Astrocyte (in vitro differentiated cells and primary cell): ENCODE measurements around the gene SCYL3.

Experiments used
- CTCF ChIP-seq: IDR thresholded peaks from 2 replicates; pipeline ENCODE4 v1.5.1; 2011; ENCODE audit warnings: low read depth, mild to moderate bottlenecking, inconsistent platforms, low read length, moderate library complexity; ENCODE audit not compliant: insufficient read depth
- EZH2 ChIP-seq: IDR thresholded peaks from 2 replicates; pipeline ENCODE4 v1.6.1; 2012; ENCODE audit warnings: mild to moderate bottlenecking, low read length, inconsistent platforms; ENCODE audit not compliant: insufficient read depth

DNA sequence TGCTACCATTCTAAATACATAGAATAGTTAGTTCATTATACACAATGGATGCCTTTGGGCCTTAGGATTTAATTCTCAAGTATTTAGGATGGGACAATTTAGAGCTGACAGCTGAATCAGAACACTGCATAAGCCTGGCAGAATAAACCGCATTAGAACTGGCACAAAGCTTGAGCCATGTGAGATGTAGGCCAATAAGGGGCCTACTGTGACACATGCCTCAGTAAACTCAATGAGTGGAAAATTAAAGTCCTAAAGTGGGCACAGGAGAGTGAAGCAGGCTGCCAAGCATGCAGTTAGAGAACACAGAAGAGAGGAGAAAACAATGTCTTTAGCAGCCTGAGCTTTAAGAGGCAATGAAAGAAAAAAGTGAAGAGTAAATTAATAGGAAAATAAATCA is 24.3 kb downstream of the SCYL3 start:
- no peak for TF ChIP-seq CTCF
- TF ChIP-seq EZH2: no peak
